Peyer's patch (tissue), 4 donors: Measurements from ENCODE around the gene TAF5L.

Experiments
- CTCF ChIP-seq, 6 experiments: fragments of 450-650 bp in 4 of 6; fragments of 200-600 bp in 2 of 6; sonication (generic) in 1 of 6; IDR thresholded peaks; one replicate each; pipeline ENCODE4 v1.5.1; 2017 to 2019; ENCODE audit warnings: antibody characterized with exemption in 6 of 6, mild to moderate bottlenecking in 3 of 6, moderate library complexity in 1 of 6
- POLR2A ChIP-seq, 2 donors: fragments of 450-650 bp; IDR thresholded peaks; one replicate each; pipeline ENCODE4 v1.5.1; 2017; ENCODE audit warnings: antibody characterized with exemption in 2 of 2, mild to moderate bottlenecking in 2 of 2, moderate library complexity in 2 of 2

DNA sequence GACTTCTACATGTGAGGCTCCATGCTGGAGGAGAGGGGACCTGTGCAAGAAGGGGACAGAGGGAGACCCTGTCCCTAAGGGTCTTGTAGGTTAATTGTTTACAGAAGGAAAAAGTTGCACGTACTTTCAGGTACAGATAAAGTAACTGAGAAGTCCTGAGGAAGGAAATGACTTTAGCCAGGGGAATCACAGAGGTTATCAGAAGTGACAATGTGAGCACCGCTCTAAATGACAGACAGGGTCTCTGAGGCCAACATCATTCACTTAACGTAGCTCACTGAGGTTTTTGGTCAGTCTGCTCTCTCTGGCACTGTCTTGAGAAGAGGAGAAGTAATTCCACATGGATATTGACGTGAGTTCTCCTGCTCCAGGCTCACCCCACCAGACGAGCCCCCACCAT is 12.0 kb downstream of the TAF5L start:
- TF ChIP-seq CTCF (IDR thresholded peaks at IDR 0.05) (no peak), POLR2A (IDR thresholded peaks at IDR 0.05) (no peak)
